ENCODE results near the gene RBM25.

DNA sequence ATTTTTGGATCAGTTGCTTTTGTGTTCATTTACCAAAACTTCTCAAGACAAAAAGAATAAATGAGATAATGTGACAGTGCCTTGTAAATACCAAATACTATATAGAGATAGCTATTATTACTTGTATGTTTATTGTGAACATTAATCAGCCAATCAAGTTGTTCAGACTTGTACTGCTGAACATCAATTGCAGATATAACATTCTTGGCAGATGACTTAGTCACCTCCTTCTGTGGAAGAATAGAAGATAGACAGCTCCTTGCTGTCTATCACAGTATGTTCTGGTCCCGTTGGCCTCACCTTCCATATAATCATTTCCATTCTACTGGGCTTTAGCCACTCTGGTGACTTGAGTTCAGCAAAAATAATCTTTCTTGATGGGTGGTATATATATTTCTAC lies 108.1 kb downstream of the RBM25 start:
- TF ChIP-seq, protein P1, sequence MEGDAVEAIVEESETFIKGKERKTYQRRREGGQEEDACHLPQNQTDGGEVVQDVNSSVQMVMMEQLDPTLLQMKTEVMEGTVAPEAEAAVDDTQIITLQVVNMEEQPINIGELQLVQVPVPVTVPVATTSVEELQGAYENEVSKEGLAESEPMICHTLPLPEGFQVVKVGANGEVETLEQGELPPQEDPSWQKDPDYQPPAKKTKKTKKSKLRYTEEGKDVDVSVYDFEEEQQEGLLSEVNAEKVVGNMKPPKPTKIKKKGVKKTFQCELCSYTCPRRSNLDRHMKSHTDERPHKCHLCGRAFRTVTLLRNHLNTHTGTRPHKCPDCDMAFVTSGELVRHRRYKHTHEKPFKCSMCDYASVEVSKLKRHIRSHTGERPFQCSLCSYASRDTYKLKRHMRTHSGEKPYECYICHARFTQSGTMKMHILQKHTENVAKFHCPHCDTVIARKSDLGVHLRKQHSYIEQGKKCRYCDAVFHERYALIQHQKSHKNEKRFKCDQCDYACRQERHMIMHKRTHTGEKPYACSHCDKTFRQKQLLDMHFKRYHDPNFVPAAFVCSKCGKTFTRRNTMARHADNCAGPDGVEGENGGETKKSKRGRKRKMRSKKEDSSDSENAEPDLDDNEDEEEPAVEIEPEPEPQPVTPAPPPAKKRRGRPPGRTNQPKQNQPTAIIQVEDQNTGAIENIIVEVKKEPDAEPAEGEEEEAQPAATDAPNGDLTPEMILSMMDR (IDR thresholded peaks at IDR 0.05) = no peak
- no peak for TF ChIP-seq POLR2A (IDR thresholded peaks at IDR 0.05)
